ENCODE data around the gene PPP1R1B.

PPP1R1B gene

DNA sequence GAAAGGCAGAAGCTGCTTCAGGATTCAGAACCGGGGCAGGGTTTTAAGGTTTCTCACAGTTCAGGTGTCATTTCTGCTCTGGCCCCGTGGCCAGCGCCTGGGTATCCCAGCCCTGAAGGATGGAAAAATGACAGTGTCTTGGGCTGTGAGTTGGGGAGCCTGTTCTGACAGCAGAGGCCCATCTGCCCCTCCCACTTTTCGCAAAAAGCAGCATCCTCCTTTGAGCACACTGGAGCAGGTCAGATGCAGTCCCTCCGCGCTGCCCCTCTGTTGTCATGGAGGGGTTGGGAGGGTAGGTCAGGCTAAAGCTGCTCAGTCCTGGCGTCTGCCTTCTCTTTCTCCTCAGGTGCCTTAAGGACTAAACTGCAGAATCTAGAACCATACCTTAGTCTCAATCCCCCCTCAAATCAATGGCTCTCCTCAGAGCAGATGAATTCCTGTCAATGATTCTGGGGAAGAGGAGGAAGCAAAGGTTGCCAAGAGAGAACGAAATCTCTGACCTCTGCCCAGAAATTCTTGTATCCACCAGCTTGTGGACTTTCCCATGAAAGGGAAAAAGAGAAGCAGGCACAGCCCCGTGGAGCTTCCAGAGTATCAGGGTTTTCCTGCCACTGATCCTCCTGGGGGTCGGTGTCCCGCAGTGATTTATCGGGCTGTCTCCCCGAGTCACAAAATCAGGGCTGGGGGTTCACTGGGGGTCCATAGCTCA is 26.3 kb upstream of the PPP1R1B start:
- no peak for DNase-seq (ENCODE audit: low read depth in 2 of 2)

DNA sequence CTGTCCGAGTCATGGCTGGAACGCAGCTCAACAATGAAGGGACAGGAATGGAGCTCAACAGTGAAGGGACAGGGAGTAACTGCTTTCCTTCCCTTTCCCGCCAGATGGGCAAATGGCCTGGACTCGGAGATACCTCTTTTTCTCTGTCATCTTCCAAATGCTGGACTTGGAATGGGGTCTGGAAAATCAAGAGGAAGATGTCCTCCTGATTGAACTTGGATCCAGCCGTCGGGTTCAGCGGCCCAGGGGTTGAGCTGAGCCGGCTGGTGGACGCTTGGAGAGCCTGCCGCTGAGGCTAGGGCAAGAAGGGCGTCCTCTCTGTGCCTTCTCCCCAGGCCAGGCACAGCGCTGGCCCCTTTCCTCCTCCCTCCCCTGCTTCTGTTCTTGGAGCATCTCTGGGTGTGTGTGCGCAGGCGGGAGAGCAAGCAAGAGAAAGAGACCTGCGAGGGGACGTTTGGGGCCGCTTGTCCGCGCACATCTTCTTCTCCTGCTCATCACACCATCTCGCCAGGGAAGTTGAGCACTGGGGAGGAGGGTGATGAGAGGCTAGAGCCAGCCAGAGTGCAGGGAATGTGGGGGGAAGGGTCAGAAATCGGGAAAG is 25.7 kb upstream of the PPP1R1B start:
- no peak for DNase-seq (ENCODE audit: low read depth in 2 of 2)

DNA sequence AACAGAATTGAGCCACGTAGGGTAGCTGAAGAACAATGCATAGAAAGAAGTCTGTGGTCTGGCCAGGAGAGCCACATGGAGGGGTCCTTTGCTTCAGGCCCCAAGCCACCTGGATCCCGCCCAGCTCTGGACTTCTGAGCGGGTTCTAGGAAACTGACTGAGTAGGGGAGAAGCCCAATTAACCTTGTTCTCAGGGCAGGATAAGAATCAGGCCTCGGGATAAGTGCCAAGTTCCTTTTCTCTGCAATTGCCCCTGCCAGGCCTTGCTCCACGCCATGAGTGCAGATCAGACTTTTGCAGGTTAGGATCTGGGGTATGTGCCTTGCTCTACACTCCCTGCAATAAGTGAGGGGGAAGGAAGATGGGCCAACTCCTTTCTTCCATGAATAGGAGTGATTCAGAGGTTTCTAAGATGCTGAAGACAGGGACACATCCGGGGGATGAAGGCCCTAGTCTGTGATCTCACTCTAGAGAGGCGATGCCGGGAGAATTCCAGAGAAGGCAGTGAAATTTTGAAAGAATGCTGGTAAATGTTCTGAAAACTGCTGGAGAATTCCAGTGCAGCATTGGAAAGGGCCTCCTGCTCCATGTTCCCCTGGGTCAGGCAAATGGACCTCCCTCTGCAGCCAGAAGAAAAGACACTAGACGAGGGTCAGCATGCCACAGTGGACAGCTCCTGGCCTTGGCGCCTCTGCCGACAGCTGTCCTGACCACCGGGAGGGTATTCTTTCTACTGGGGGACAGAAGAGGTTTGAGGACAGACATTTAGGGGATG is 24.8 kb upstream of the PPP1R1B start:
- DNase-seq (ENCODE audit: low read depth in 2 of 2): no peak

DNA sequence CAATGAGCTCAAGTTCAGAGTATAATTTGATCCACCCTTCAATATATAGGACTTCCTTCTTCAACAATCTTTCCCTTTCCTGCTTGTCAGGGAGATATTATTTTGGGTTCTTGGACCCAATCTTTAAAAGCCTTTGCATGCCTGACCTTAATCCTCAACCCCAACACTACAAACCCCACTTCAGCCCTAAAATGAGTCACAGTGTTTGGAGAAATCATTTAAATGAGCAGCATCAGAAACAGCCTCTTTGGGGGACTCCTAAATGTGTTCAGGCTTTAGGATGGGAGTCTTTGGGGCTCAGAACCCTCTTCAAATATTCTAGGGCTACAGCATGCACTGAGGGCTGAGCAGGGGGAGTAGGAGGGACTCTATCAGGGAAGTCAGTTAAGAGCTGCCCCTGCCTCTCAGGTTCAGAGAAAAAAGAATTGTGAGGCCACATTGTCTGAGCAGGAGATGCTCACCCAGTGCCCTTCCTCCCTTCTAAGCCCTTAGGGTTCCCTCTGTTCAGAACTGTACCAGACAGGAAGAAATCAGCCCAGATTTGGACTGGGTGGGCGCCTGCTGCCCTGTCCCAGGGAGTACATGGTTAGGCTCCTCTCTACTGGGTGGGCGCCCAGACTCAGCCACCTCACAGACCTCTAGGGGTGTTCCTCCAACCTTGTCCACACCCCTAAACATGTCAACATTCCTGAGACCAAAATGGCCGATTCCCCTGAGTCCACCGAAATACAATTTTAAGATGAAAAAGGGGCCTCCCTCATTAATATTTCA is 24.0 kb upstream of the PPP1R1B start:
- no peak for DNase-seq (ENCODE audit: low read depth in 2 of 2)

DNA sequence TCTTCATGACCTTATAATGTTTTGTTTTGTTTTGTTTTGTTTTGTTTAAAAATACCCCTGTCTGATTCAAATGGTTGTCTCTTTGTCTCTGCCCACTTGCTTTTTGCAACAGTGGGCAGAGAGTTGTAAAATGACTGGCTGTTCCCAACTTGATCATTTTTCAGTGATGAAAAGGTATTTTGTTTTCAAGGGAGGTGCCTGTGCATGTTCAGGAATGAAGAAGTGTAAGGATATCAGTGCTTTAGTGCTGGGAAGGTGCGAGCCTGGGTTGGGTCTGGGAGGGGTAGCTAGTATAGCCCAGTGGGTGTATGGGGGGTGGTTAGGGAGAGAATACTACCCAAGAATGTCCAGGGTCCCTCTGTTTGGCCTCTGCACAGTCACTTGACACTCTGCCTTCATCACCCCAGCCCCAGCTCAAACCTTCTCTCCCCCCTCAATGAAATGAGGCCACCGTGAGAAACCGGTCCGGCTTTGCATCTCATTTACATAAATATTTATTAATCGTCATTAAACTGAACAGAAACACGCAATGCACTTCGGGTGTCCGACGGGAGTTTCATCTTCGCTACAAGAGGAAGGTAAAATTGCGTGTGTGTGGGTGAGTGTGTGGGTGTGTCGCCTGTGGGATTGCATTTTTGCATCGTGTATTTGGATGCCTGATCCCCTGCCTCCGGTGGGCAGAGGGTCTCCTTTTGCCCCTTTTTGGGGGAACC is 23.3 kb upstream of the PPP1R1B start:
- no peak for DNase-seq (ENCODE audit: low read depth in 2 of 2)

DNA sequence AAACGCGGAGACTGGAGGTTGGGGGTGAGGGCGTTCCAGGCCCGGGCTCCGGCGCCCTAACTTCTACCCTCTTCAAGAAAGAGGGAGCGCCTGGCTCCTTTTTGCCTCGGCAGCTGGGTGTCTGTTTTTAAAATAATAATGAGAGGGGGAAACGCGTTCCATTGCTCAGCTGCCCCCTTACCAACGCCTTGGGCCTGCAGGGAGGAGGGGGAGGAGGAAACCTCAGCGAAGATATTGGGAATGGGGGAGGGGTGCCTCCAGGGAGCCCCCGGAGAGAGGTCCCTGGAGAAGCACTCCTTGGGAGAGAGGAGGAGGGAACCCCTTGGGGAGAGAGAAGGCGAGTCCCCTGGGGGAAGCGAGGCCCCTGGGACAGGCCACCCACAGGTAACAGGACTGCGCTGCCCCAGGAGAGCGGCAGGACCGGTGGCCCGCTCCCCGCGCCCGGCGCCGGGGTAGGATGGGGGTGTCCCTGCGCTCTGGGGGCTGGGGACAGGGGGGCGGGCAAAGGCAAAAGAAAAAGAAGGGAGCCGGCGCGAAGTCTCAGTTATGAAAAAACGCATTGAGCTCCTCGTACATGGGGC is 21.8 kb upstream of the PPP1R1B start:
- DNase-seq (ENCODE audit: low read depth in 2 of 2): no peak

DNA sequence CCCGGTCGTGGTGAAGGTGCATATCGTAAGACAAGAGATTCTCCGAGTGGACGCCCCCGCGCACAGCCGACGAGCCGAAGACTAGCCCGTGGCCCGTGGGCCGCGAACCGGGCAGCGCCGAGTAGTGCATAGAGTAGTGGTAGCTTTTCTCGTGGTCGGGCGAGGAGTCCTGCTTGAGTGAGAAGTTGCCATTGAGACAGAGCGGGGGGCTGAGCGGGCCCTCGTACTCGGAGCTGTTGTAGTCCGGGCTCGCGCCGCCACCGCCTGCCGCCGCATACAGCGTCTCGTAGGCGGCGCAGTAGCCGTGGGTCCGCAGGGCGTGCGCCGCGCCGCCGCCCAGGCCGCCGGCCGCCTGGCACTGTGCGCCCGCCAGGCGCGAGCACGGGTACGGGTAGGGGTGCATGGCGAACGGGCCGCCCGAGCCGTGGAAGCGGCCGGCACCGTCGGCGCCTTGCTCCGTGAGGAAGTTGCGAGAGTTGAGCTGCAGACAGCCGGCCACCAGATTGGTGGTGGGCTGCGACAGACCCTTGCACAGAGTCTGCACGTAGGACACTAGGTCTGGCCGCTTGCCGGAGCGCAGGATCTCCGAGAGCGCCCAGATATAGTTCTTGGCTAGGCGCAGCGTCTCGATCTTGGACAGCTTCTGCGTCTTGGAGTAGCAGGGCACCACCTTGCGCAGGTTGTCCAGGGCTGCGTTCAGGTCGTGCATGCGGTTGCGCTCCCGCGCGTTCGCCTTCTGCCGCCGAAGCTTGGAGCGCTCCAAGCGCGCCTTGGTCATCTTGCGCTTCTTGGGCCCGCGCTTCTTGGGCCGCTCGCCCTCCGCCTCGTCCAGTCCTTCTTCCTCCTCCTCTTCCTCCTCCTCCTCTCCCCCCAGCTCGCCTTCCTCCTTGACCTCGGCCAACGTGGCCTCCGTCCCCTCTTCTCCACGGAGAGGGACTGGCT is 21.0 kb upstream of the PPP1R1B start:
- DNase-seq (ENCODE audit: low read depth in 2 of 2): no peak

DNA sequence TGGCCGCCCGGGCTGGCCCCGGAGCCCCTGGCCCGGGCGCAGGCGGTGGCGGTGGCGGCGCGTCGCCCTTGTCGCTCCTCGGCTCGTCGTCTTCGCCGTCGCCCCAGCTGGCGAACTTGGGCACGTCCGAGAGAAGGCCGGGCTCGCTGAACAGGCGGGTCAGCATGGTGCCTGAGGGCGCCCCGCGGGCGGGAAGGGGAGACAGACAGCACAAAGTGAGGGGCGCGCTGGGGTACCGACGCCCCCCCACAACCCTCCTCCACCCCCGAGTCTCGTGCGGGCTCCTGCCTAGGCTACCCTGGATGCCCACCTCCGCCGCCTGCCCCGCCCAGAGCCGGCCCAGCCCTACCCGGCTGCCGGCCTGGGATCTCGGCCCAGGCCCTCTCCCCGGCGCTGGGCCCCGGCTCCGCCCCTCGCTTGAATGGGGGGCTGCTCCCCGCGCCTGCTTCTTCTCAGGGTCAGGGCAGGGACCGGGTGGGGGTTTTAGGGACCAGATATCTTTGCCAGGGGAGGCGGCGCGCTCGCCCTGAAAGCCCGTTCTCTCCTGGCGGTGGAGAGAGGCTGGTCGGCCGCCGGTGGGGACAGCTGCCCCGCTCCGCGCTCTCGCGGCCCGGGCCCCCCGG is 20.2 kb upstream of the PPP1R1B start:
- no peak for DNase-seq (ENCODE audit: low read depth in 2 of 2)

DNA sequence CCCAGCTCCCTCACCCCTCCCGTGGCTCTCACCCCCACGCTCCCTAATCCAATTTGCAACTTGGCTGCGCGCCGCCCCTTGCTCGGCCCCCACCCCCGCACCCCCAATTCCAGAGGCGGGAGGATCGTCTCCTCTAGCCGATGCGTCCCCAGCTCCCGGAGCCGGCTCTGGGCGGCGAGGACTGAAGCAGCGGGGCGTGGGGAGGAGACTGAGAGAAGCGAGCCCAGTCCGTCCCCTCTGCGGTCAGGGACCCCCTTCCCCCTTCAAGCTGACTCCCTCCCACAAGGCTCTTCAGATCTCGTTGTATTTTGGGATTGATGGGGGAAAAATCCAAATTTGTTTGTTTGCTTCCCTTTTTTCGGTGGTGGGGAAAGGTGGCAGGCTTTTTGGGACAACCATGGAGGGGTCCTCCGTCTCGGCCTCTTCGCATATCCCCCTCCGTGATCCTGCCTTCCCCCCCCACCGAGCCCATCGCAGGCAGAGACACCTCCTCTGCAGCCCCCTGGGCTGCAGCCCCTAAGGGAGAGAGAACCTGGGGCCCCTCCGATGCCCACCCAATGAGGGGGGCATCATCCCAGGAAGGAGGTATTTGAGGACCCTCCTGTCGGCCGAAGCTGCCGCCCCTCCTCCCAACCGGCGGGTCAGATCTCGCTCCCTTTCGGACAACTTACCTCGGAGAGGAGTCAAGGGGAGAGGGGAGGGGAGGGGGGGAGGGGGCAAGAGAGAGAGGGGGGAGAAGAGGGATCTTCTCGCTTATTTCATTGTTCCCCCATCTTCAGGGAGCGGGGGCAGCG is 19.5 kb upstream of the PPP1R1B start:
- no peak for DNase-seq (ENCODE audit: low read depth in 2 of 2)

DNA sequence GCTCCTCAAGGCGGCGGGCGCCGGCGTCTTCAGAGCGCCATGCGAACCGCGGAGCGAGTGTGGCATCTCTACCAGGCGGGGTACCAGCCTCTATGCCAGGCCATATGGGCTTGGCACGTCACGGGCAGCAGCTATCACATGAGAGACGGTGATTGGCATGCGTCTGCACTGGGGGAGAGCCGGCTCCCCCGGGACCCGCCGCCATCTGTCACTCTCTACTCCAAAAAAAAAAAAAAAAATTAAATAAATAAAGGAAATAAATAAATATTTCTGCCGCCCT is 19.0 kb upstream of the PPP1R1B start, which contains the start of gene NEUROD2:
Gene NEUROD2, minus strand, starts transcription at position 70 of the 280 bp plus-strand sequence. CDS start 1,321 bp downstream, outside the sequence.
- DNase-seq (ENCODE audit: low read depth in 2 of 2): no peak

DNA sequence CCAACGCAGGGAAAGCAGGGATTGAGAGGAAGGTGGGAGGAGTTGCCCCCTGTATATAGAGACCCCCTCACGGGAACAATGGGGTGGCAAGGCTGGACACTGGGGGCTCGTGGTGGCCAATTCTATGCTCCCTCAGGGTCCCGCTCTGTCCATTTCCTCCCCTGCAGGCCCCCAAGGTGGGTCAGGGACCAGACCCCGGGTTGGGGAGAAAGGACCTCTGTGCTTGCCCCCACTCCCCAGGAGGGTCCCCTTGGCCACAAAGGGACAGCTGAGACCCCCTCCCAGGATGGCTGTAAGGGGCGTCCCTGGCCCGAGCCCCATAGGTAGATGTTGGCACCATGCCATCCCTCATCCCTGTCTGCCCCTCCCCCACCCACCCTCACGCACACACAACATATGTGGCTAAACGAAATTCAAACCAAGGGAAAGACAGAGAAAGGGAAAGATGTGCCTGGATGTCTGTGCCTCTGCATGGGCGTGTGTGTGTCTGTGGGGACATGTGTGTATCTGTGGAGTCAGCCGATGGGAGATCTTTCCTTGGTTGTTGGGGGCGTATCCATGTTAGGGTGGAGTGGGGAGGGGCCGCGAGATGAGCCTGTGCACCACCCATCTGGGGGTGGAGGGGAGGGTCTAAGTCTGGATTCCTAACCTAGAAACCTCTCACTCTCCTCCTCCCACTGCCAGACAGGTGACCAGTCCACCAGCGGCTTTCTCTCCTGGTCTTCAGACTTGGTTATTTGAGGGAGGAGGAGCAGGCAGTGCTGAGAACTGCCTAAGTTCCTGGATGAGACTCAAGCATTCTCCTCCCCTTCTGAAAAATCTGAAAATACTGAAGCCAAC is 18.4 kb upstream of the PPP1R1B start:
- DNase-seq (ENCODE audit: low read depth in 2 of 2): no peak

DNA sequence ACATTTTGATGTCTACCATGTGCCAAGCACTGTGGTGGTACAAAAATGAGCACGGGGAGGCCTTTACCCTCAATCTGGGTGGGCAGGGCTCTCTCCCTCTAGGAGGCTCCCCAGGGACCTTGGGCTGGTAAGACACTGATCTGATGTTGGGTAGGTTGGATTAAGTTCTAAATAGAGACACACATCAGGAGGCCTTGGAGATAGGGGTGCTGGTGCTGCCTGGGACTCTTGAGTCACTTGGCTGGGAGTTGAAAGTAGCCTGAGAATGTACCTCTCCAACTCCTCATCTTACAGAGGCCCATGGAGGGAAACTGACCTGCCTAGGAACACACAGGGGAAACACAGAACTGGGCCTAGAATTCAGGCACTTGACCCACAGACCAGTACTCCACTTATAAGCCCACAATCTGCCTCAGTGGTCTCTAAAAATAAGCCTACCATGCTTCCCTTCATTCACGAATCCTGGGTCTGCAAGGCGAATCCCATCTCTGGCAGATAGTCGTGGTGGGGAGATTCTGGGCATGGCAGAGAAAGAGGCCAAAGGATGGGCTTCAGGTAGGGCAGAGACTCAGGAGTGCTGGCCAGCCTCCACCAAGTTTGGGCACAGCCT is 17.2 kb upstream of the PPP1R1B start:
- DNase-seq (ENCODE audit: low read depth in 2 of 2): no peak

DNA sequence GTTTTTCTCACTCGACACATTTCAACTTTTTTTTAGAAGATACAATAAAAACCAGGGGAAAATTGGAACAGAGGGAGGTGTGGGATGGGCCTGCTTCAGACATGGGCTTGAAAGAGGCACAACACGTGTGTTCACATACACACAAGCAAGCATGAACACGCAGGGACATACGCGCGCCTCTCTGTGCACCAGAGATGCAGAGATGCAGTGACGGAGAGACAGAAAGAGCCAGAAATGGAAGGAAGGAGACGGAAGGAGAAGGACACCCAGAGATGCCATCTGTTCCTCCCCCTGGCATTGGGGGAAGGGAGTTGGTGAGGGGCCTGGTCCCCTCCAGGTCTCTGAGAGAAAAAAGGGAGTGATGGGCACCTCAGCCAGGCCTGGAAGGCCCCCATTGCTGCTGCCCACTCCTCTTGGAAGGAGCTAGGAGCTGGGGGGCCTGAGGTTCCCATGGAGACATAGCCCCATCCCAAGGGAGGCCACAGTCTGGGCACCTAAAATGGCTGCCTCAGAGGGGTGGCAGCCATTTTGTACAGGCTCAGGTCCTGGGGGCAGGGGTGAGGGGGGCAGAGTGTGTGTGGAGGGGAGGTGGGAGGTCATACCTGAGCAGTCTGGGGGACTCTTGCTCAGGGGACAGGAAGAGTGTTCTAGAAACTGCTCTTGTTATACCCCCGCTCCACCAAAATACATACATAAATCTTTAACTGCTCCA is 15.2 kb upstream of the PPP1R1B start:
- DNase-seq (ENCODE audit: low read depth in 2 of 2): no peak

DNA sequence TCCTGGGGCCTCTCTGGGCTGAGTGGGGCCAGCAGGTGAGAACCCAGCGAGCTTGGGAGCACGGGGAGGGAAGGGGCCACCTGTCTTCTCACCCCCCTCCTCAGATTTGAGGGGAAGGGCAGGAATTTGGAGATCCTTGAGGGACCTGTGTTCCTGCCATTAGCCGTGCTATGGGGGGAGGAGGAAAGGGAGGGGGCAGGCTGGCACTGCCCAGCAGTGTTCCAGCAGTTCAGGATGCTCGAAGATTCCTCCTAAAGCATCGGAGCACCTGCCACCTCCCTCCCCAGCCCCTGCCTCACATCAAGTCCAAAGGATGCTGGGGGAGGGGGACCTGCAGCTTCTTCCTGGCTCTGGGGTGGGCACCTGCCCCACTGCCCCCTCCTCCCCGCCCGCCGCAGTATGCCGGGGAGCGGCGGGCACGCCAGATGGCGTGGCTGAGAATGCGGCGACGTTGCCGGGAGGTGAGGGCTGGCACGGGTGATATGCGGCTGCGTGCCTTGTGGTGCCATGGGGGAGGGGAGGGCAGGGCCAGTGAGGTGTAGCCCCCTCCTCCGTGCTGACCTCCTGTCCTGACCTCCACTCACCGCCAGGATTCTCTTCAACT is 14.4 kb upstream of the PPP1R1B start:
- no peak for DNase-seq (ENCODE audit: low read depth in 2 of 2)

DNA sequence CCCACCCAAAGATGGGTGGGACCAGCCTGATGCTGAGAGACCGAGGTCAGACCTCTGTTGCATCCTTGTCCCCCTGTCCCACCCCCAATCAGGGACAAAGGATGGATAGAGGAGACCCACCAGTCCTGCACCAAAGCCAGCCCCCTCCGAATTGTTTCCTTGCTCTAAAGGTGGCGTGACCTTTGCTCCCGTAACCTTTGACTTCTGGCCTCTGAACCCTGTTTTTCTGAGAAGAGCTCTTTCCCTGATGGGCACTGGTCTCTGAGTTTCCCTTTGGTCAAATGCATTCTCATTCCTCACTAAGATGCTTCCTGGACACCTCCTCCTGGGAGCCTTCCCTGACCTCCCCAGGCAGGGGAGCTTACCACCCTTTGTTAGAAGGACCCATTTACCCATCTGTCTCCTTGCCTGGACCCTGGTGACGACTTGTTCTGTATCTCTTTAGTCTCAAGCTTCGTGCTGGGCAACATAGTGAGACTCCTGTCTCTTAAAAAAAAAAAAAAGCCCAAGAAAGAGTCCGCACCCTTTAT is 13.8 kb upstream of the PPP1R1B start:
- DNase-seq (ENCODE audit: low read depth in 2 of 2): no peak

DNA sequence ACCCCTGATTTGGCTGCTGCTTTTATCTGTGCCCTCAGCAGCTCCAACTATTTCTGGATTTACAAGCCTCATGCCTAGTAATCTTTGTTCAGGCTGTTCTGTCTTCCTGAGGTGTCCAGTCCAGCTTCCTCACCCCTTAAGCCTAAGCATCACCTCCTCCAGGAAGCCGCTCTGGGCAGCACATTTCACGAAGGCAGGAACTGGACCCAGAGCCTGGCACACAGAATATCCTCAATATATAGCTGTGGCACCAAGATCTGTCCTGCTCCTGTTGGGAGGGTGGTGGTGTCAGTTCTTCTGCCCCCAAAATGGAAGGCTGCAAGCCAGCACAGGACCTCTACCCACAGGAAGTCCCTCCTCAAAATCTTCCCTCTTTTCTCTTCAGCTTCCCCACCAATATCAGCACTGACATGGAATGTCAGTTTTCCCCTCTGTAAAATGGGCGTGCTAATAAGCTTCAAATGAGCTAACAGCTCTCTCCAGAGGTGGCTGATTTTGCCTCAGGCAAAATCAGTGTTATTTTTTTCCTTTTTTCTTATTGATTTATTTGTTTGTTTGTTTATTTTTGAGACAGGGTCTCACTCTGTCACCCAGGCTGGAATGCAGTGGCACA is 12.1 kb upstream of the PPP1R1B start:
- no peak for DNase-seq (ENCODE audit: low read depth in 2 of 2)

Measured in stimulated activated CD8-positive, alpha-beta memory T cell treated with anti-CD3 and anti-CD28 coated beads, Interleukin-15, amount 100 ng/mL, for 48 hours (primary cell).